HG02623 (cell line): Measurements from ENCODE around the gene SH3RF3.
"Not testable (repeated sequence)": the region's sequence is repeated elsewhere in the genome, so short reads cannot be mapped to it uniquely, and the experiment has no call there.

ENCODE experiments used
- ATAC-seq: cut with Tn5 transposase; IDR thresholded peaks from one replicate; pipeline ENCODE4 v1.9.1; 2021; ENCODE audit warnings: moderate library complexity; ENCODE audit not compliant: unreplicated experiment

Gene SH3RF3

DNA sequence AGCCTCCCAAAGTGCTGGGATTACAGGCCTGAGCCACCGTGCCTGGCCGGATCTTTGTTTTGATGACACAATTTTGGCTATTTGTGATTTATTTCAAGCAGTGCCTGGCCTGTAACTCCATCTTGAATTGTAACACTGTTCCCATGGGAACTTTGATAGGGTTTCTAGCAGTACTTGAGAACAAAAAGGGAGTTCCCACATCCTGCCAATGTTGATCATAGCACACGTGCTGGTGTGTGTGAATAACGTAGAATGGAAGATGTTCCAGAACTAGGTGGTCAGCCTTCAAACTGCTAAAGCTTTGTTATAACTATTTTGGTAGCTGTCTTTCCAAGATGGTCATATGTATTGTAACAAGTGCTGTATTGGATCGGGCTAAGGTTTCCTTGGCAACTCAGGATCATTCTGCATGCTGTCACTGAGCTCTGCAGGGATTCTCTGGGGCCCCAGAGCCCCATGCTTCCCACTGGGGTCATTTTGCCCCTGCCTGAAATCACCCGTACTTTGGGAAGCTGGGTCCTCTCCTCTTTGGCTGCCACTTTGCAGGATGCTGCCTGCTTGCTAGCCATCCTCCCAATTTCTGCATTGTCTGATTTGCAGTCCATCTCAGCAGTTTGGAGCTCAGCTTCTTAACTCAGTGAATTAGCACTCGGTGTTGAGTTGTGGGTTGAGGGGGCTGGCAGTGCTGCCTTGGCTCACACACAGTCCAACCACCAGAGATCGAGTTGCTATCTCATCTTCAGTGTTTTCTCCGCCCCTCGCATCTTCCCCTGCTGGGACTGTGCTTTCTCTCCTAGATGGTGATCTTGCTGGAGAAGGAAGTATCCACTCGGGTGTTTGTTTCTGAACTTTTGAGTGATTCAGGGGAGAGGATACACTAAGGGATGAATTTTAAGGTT lies 26.8 kb downstream of the SH3RF3 start:
- ATAC-seq, result no peak

DNA sequence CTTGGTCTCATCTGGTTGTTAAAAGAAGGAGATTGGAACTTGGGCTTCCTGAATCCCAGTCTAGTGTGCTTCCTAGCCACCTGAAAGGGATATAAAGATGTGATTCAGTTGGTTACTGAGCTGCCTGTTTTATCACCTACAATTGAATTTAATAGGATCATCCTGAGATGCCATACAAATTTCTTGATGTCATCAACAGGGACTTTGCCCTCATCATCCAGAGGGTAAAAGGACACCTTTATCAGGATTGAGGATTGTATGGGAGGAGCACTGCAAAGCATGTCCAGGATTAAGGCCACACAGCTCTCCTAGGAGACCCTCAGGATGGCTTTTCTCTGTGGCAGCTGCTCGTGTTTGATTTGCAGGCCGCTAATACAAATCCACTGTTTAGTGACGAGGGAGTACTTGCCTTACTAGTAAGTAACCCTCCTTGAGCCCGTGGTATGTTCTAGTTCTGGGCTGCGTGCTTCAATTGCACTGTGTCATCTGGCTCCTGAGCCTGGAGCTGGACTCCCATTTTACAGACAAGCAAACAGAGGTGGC lies 28.6 kb downstream of the SH3RF3 start:
- no peak for ATAC-seq

DNA sequence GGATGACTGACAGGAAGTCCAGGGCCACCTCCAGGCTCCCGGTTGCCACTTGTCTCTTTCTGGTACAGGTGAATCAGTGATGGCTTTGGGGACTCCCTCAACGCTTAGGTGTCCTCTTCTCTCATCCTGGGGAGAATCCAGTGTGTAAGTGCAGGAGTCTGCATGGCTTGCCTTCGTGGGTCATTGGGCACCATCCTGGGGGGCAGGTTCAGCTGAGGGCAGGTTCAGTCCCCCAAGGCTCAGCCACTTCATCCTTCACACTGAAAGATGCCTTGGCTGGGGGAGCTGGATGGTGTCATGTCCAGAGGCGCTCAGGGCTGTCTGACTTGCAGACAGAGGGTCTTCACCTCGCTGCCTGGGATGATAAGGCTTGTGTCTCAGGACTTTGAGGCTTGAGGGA lies 29.2 kb downstream of the SH3RF3 start:
- ATAC-seq, result no peak

DNA sequence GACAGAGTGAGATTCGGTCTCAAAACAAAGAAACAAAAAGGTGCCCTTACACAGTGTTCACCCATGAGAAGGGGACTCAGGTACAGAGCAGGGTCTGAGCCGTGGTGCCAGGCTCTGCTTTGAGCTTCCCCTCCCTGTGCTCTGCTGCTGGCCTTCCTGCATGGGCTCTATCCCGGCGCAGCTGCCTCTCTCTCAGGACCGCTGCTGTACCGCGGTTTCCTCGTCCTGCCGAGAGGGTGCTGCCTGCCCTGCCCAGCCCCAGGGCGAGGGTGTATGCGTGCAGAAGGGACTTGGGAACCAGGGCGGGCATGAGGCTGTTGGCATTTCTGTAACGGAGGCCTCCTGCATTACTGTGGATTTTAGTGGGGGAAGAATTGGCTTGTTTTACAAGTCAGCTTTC lies 30.1 kb downstream of the SH3RF3 start:
- no peak for ATAC-seq

DNA sequence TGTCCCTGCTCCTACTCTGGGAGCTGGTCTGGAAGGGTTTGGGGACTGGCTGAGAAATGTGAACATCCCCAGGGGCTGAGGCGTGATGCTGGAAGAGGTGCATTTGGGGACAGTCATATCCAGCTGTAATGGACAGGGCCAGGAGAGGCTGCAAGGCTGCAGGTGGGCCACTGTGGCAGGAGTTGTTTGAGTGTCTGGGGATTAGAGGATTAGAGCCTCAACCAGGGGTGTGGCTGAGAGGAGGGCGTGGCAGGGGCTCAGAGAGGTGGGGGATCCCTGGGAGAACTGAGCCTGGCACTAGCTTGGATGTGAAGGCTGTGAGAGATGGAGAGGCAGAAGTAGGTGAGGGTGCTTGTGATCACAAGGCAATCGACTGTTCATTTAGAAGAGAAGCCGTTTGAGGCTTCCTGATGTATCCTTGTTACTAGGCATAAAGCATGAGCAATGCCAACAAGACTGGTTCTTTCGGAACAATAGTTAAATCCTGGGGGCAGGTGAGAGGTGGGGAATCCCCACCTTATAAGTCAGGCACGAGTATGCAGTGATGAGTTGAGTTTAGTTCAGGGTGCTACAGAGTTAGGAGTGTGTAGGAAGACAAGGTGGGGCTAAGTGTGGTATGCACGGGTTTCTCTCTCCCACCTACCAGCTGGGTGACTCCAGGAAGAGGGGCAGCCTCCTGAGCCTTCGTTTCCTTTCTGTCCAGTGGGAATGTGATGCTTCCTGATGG lies 31.9 kb downstream of the SH3RF3 start:
- no peak for ATAC-seq

DNA sequence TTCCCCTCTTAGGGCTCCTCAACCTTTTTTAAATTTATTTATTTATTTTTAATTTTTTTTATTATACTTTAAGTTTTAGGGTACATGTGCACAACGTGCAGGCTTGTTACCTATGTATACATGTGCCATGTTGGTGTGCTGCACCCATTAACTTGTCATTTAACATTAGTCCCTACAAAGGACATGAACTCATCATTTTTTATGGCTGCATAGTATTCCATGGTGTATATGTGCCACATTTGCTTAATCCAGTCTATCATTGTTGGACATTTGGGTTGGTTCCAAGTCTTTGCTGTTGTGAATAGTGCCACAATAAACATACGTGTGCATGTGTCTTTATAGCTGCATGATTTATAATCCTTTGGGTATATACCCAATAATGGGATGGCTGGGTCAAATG lies 33.4 kb downstream of the SH3RF3 start:
- ATAC-seq, result not testable (repeated sequence)

DNA sequence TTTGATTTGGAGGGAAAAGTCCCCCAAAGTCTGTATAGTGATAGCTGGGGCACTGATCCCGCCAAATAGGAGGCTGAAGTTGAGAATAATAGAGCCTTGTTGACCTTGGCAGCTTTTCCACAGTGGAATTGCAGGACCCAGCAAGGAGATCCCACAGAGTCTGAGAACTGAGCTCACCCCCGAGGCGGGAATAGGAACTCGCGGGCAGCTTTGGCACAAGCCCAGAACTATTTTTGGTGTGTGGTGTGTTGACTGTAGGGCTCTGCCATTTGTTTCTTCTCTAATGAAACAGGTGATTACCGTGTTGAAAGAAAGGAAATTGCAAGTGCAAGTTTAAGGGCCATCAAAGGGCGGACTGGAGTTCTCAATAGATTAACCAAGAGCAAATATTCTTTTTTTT lies 34.0 kb downstream of the SH3RF3 start:
- ATAC-seq, result no peak

DNA sequence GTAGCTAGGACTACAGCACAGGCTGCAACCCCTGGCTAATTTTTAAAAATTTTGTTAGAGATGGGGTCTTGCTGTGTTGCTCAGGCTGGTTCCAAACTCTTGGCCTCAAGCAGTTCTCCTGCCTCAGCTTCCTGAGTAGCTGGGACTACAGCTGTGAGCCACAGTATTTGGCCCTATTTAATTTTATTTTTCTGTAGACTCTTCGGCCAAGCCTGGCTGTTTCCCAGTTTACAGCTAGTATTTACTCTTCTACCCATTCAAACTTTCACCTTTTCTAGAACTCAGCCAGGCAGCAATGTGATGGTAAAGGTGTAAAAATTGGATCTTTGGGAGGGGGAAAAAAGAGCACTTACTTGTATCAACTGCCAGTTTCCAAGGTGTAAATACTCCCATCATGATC lies 35.3 kb downstream of the SH3RF3 start:
- ATAC-seq, result no peak

DNA sequence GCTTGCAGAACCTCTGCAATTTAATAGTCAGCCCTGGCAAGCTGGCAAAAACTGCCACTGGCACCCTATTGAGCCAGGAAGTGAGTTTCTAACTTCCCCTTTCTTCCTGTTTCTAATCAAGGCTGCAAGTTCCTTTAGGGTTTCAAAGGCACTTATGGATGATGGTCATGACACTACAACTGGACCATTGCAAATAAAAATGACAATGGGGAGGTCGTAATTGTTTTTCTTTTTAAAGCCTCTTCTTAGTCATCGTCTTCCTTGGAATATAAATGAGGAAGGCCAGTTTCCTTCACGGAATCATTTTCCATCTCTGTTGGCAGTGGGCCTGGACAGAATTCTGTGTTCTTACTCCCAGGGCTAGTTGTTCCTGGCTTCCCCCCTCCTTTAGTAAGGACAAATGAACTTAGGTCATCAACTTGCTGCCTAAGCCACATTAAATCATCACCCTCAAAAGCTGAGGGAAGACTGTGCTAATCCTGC lies 35.8 kb downstream of the SH3RF3 start:
- ATAC-seq, result no peak

DNA sequence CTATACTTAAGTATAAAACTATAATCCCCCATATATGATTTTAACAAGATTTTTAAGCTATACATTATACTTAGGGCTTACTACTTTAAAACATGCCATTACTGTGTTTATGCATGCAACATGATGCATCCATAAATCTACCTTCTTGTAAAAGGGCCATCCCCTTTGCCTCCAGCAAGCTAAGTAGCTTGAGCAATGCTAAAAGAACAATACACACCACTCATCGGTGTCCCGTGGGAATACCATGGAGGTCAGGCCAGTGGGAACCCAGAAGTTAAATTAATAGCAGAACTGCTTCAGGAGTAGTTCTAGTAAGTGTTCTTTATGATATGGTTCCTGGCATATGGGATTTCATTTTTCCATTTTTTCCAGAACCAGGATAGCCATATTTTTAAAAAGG lies 37.8 kb downstream of the SH3RF3 start:
- no peak for ATAC-seq

DNA sequence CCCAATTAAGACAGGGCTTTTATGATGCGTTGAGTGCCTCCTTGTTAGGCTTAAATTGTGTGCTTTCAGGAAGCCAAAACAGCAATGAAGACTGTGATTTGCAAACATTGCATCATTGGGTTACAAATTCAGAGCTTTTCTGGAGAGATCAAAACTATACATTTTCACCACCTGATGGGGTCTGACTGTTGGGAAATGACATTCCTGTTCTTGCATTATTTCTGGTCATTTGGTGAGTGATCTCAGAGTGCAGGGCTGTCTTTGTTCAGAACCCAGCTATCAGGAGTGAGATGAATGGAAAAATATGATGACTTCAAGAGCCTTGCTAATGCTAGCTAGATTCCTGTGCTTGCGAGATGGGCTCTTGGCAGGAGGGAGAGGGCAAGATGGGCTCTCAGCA lies 39.1 kb downstream of the SH3RF3 start:
- ATAC-seq, result no peak

DNA sequence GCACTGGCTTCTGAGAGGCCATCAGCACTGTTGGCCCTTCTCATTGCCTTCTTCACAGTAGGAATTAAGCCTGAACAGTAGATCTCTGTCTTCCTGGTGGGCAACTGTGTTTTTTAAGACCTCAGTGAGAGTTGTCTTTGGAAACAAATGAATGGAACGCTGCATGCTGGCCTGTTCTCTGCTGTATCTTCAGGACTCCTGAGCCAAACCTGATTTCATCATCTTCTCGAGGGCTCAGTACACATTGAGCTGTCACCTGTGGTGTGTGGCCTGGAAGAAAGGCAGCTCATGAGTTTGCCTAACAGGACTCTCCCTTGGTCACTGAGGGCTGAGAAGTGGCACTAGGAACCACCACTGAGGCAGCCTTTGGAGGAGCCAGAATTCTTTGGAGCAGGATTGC lies 39.7 kb downstream of the SH3RF3 start:
- no peak for ATAC-seq

DNA sequence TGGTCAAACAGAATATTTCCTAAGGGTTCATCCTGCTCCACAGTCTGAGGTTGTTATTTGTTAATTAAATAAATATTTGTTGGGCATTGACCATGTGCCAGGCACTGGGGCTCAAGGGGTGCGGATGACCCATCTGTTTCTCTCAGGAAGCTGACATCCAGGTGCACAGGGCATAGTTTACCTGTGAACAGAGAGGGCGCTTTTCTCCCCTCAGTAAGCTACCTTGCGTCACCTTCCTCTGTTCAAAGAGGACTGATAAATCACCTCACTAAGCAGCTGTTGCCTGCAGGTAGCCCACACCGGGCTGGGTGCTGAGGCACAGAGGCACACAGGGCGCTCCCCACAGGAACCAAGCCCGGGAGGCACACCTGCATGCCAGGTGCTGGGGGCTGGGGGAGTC lies 41.6 kb downstream of the SH3RF3 start:
- no peak for ATAC-seq

DNA sequence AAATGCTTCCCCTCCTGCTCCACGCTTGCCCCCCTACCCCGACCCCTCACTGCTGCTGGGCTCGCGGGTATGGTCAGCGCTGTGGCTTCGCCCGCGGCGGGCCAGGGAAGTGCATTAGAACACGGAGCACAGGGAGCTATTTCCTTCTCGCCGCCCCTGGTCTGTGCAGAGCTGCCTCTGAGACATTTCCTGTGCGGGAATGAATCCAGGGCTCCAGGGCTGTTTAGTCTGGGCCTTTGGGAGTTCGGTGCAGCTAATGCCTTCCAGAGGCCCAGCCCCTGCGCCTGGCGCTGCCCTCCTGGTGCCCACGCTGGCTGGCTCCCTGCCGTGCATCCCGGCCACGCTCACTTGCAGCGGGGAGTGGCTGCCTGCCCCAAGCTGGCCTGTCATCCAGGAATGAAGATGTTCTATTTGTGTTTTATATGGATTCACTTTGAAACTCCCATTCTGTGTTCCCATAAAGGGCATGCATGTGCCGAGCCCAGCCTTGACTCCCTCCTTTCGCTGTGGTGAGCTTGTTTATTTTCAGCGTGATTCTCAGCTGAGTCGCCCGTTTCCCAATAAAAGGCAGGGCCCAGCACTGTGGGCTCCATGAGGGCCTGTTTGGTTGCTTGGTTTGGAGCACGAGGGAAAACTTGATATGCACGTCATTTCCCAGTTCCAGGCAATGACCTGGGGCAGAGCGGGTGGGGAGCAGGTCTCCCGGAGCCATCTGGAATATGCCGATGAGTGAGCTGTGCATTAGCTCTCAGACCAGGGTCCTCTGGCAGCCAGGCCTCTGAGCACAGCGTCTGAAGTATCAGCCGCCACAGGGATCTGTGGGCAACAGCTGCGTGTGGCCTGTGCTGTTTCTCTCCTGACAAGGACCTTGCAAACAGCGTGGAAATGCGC lies 42.7 kb downstream of the SH3RF3 start:
- no peak for ATAC-seq

DNA sequence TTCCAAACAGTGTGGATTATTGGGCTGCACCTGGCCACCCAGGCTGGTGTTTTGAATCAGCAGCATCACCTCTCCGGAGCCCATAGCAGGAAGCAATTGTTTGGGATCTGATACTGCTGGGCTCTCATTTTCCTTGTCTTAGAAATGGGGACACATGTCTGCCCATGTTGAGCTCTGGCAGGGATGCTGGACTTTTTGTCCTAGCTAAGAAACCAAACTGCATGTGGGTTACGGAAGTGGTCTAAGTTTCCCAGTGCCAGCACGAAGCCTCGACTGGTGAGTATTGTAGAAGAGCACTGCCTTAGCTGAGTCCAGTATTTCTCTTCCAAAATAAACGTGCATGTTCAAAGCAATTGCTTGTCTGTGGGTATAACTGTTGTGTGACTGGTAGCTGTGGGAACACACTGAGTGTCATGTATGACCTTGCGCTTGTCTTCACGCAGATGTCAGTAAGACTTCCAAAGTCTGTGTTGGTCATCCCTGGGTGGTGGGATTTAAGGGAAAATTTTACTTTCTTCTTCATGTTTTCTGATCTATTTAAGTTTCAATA lies 43.6 kb downstream of the SH3RF3 start:
- no peak for ATAC-seq

DNA sequence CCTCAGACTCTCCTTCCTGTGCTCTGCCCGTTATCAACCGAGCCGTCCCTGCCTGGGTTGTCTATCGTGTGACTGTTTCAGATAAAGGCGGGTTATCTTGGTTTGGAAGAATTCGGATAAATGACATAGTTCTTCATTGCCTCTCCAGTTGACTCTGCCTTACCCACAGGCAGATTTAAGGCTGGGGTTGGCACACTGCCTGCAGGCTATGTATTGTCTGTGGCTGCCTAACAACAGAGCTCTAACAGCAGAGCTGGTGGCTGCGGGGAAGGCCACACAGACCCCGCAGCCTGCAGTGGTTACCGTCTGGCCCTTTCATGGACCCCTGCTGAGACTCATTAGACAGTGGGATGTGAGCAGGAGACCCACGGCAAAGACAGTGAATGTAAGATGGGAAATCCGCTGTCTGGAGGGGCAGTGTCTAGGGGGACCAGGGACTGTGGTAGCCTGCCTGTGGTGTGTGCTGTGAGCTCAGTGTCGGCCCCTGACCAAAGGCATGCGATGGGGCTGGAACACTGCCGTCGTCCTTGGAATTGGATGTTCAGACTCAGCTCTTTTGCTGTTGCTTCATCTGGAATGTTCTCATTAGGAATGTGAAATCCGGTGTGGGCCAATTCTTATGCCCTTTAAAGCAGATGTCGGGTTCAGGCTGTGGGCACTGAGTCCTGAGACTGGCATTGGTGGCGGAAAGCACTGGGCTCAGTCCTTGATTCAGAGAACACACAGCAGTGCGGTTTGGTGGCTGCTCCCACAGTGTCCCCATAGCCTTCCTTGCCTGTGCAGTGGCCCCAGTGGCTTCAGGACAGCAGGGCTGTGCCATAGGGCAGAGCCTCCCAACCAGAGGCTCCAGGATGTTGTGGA lies 44.5 kb downstream of the SH3RF3 start:
- ATAC-seq, result no peak

DNA sequence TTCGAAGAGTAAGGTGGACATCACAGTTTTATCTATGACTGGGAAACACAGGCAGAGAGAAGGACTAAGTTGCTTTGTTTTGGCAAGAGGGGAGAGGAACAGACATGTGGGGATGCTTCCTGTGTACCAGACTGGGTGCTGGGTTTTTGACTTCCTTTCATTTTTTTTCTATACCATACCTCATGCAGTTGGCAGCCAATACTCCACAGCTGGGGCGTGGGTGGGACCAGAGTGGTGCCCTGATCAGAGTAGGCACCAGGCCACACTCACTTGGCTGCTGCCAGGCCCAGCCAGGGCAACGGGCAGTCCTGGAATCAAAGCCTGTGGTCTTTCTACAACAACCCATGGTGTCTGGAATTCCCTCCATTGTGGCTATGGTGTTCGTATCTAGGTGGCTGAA lies 45.2 kb downstream of the SH3RF3 start:
- no peak for ATAC-seq

DNA sequence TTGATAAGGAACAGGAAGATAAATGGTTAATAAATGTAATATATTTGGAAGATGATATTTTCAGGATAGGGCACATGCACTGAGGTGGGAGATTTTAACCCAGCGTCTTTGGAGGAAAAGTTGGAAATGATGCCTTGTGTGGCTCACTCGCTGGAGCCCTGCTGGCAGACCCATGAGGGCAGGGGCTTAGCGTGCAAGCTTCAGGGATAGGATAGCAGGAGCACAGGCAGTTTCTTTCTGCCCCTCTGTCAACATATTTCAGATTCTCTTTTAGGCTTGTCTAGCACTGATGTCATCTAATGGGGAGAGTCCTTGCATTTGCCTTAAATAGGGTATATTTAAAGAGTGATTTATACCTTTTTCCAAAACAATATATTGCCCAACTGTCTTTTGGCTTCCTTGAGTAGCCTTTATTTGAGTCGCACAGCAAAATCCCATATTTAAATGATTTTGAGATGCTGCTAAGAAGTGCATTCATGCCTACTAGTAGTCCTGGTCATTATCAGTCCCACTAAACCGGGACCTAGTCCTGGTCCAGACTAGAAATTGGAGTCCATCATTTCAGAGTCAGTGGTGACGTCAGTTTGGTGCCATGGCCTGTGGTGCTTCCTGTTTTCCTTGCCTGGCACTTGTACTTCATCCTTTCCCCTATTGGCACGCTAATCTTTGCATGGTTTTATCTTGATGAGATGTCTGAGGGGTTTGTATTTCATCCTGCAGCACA lies 45.8 kb downstream of the SH3RF3 start:
- no peak for ATAC-seq

DNA sequence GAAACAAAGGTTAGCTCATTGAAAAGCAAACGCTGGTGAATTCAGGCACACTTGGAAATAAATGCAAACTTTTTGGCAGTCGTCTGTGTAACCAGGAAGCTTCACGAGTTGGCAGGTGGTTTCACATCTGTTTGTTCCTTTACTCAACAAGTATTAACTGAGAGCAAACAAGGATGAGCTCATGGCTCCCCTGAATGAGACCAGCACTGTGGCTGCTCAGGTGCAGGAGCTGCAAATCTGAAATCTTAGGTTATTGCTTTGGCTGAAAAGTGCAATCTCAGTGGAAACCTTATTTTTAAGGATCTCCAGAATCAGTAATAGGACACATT lies 46.3 kb downstream of the SH3RF3 start:
- ATAC-seq, result no peak
